ENCODE results near the gene DDX56. TPM values are rescaled to one million over a fixed set of nuclear protein-coding genes. Genes with fewer than 3 reads are reported as not detected.
"Not testable (repeated sequence)": the region's sequence is repeated elsewhere in the genome, so short reads cannot be mapped to it uniquely, and the experiment has no call there.

The DDX56 gene
- polyA plus RNA-seq, 2 donors = 50.1 to 84.0 TPM

DNA sequence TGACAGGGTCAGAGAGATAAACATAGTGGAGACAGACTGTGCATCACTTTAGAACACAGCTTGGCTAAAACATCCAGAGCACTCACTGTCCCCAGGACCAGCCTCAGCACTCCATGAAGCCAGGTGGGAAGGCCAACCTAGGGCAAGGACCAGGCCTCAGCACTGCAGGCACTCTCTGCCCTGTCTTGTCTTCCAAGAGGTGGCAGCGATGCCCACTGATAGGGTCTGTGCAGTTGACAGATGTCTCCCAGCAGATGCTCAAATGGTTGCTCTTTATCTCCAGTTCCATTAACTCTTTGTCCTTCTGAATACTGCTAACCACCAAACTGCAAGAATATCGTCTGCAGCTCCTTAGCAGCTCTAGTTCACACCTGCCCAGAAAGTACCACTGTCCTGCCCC is 9.1 kb downstream of the DDX56 start:
- Histone ChIP-seq H3K36me3 (ENCODE audit: control insufficient read depth in 2 of 2, insufficient read depth in 2 of 2, low read length in 1 of 2) (peaks cover 33 to 49% of the 10 kb centered on the region in 2 donors), H3K4me1 (ENCODE audit: control insufficient read depth in 2 of 2, insufficient read depth in 2 of 2, low read length in 1 of 2) (peaks cover 0 to 7% of the 10 kb centered on the region in 2 donors), H3K27ac (ENCODE audit: low read depth in 2 of 2, low read length in 1 of 2) (no peak overlapping the region), H3K9me3 (ENCODE audit: control insufficient read depth in 2 of 2, insufficient read depth in 1 of 2, low read depth in 1 of 2, low read length in 1 of 2) (no peaks in the 10 kb centered on the region), H3K27me3 (ENCODE audit: control insufficient read depth in 1 of 2, insufficient read depth in 2 of 2, low read length in 2 of 2) (no peaks in the 10 kb centered on the region), H3K4me3 (ENCODE audit: low read depth in 1 of 2, low read length in 2 of 2) (no peak overlapping the region)
- 86 to 92% methylated on average over 2 of the region's 2 CpGs for WGBS, 2 donors

GRCh38 chr7:44563171-44563679 is 10.5 kb downstream of the DDX56 start:
- H3K36me3 ChIP-seq (ENCODE audit: control insufficient read depth in 2 of 2, insufficient read depth in 2 of 2, low read length in 1 of 2) = peaks cover 20 to 36% of the 10 kb centered on the region in 2 donors
- no peaks in the 10 kb centered on the region for H3K27me3 ChIP-seq (ENCODE audit: control insufficient read depth in 1 of 2, insufficient read depth in 2 of 2, low read length in 2 of 2)
- no peak overlapping the region for H3K27ac ChIP-seq (ENCODE audit: low read depth in 2 of 2, low read length in 1 of 2)
- no peaks in the 10 kb centered on the region for H3K9me3 ChIP-seq (ENCODE audit: control insufficient read depth in 2 of 2, insufficient read depth in 1 of 2, low read depth in 1 of 2, low read length in 1 of 2)
- no peak overlapping the region for H3K4me3 ChIP-seq (ENCODE audit: low read depth in 1 of 2, low read length in 2 of 2)
- peaks cover 0 to 7% of the 10 kb centered on the region in 2 donors for H3K4me1 ChIP-seq (ENCODE audit: control insufficient read depth in 2 of 2, insufficient read depth in 2 of 2, low read length in 1 of 2)
- WGBS, 2 donors = 67 to 70% methylated on average over 3 of the region's 3 CpGs

- H3K4me3 ChIP-seq (ENCODE audit: low read depth in 1 of 2, low read length in 2 of 2); H3K9me3 ChIP-seq (ENCODE audit: control insufficient read depth in 2 of 2, insufficient read depth in 1 of 2, low read depth in 1 of 2, low read length in 1 of 2); H3K27me3 ChIP-seq (ENCODE audit: control insufficient read depth in 1 of 2, insufficient read depth in 2 of 2, low read length in 2 of 2); H3K4me1 ChIP-seq (ENCODE audit: control insufficient read depth in 2 of 2, insufficient read depth in 2 of 2, low read length in 1 of 2): not testable (repeated sequence)
- Histone ChIP-seq H3K27ac (ENCODE audit: low read depth in 2 of 2, low read length in 1 of 2) (peak overlapping the region in 1 of 2 donors; percentile 51), H3K36me3 (ENCODE audit: control insufficient read depth in 2 of 2, insufficient read depth in 2 of 2, low read length in 1 of 2) (peaks cover 14 to 31% of the 10 kb centered on the region in 2 donors)
- 86 to 89% methylated on average over 8 of the region's 8 CpGs for WGBS, 2 donors
These were observed 11.1 kb downstream of the DDX56 start for GRCh38 chr7:44562622-44562962.

GRCh38 chr7:44561962-44562621 is 11.6 kb downstream of the DDX56 start:
- Histone ChIP-seq H3K27me3 (ENCODE audit: control insufficient read depth in 1 of 2, insufficient read depth in 2 of 2, low read length in 2 of 2) (no peaks in the 10 kb centered on the region), H3K4me3 (ENCODE audit: low read depth in 1 of 2, low read length in 2 of 2) (no peak overlapping the region), H3K27ac (ENCODE audit: low read depth in 2 of 2, low read length in 1 of 2) (peak overlapping the region in 1 of 2 donors; percentile 51), H3K4me1 (ENCODE audit: control insufficient read depth in 2 of 2, insufficient read depth in 2 of 2, low read length in 1 of 2) (peaks cover 0 to 7% of the 10 kb centered on the region in 2 donors), H3K9me3 (ENCODE audit: control insufficient read depth in 2 of 2, insufficient read depth in 1 of 2, low read depth in 1 of 2, low read length in 1 of 2) (no peaks in the 10 kb centered on the region), H3K36me3 (ENCODE audit: control insufficient read depth in 2 of 2, insufficient read depth in 2 of 2, low read length in 1 of 2) (peaks cover 13 to 26% of the 10 kb centered on the region in 2 donors)
- 69 to 73% methylated on average over 7 of the region's 7 CpGs for WGBS, 2 donors

DNA sequence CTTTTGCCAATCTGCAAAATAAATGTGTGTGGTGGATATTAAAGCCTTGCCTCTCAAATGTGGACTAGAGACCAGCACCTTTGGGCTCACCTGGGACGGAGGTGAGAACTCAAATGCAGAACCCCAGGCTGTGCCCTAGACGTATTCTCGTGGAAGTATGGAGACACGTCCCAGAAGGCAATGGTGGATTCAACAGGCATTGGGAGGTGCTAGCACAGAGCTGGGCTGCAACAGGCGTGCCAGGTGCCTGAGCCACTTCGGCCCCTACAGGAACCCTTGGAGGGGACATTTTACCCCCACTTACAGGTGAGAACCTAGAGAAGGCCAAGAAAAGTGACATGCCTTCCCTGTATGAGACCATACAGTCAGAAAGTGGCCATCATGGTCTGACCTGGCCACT is 12.2 kb downstream of the DDX56 start:
- Histone ChIP-seq H3K27ac (ENCODE audit: low read depth in 2 of 2, low read length in 1 of 2) (no peak overlapping the region), H3K4me1 (ENCODE audit: control insufficient read depth in 2 of 2, insufficient read depth in 2 of 2, low read length in 1 of 2) (peaks cover 0 to 7% of the 10 kb centered on the region in 2 donors), H3K36me3 (ENCODE audit: control insufficient read depth in 2 of 2, insufficient read depth in 2 of 2, low read length in 1 of 2) (peaks cover 13 to 21% of the 10 kb centered on the region in 2 donors), H3K9me3 (ENCODE audit: control insufficient read depth in 2 of 2, insufficient read depth in 1 of 2, low read depth in 1 of 2, low read length in 1 of 2) (no peaks in the 10 kb centered on the region), H3K27me3 (ENCODE audit: control insufficient read depth in 1 of 2, insufficient read depth in 2 of 2, low read length in 2 of 2) (no peaks in the 10 kb centered on the region), H3K4me3 (ENCODE audit: low read depth in 1 of 2, low read length in 2 of 2) (no peak overlapping the region)
- 86 to 88% methylated on average over 6 of the region's 6 CpGs for WGBS, 2 donors

- 70 to 84% methylated on average over 3 to 4 of the region's 4 CpGs for WGBS, 2 donors
- Histone ChIP-seq H3K36me3 (ENCODE audit: control insufficient read depth in 2 of 2, insufficient read depth in 2 of 2, low read length in 1 of 2) (peaks cover 5 to 8% of the 10 kb centered on the region in 2 donors), H3K27ac (ENCODE audit: low read depth in 2 of 2, low read length in 1 of 2) (no peak overlapping the region)
These were observed 14.2 kb downstream of the DDX56 start for GRCh38 chr7:44559485-44559884.

DNA sequence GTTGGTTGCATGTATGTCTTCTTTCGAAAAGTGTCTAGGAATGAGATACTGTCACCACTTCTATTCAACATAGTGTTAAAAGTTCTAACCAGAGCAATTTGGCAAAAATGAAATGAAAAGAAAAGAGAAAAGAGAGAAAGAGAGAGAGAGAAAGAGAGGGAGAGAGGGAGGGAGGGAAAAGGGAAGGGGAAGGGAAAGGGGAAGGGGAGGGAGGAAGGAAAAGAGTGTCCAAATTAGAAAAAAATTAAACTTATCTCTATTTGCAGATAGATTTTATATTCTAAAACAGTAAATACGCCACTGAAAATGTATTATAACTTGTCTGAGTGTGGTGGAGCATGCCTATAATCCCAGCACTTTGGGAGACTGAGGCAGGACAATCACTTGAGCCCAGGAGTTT is 16.2 kb downstream of the DDX56 start:
- Histone ChIP-seq H3K27ac (ENCODE audit: low read depth in 2 of 2, low read length in 1 of 2) (no peak overlapping the region), H3K36me3 (ENCODE audit: control insufficient read depth in 2 of 2, insufficient read depth in 2 of 2, low read length in 1 of 2) (no peaks in the 10 kb centered on the region), H3K27me3 (ENCODE audit: control insufficient read depth in 1 of 2, insufficient read depth in 2 of 2, low read length in 2 of 2) (no peaks in the 10 kb centered on the region), H3K4me1 (ENCODE audit: control insufficient read depth in 2 of 2, insufficient read depth in 2 of 2, low read length in 1 of 2) (peaks cover 0 to 3% of the 10 kb centered on the region in 2 donors), H3K4me3 (ENCODE audit: low read depth in 1 of 2, low read length in 2 of 2) (no peak overlapping the region), H3K9me3 (ENCODE audit: control insufficient read depth in 2 of 2, insufficient read depth in 1 of 2, low read depth in 1 of 2, low read length in 1 of 2) (no peaks in the 10 kb centered on the region)
- 81 to 90% methylated on average over 2 of the region's 2 CpGs for WGBS, 2 donors

More at GRCh38 chr7:44559485-44559884, 14.2 kb downstream of the DDX56 start:
- Histone ChIP-seq H3K27me3 (ENCODE audit: control insufficient read depth in 1 of 2, insufficient read depth in 2 of 2, low read length in 2 of 2) (no peaks in the 10 kb centered on the region), H3K4me3 (ENCODE audit: low read depth in 1 of 2, low read length in 2 of 2) (no peak overlapping the region), H3K9me3 (ENCODE audit: control insufficient read depth in 2 of 2, insufficient read depth in 1 of 2, low read depth in 1 of 2, low read length in 1 of 2) (no peaks in the 10 kb centered on the region), H3K4me1 (ENCODE audit: control insufficient read depth in 2 of 2, insufficient read depth in 2 of 2, low read length in 1 of 2) (peaks cover 0 to 7% of the 10 kb centered on the region in 2 donors)

- H3K4me1 ChIP-seq (ENCODE audit: control insufficient read depth in 2 of 2, insufficient read depth in 2 of 2, low read length in 1 of 2) = no peaks in the 10 kb centered on the region
- H3K27me3 ChIP-seq (ENCODE audit: control insufficient read depth in 1 of 2, insufficient read depth in 2 of 2, low read length in 2 of 2) = no peaks in the 10 kb centered on the region
- H3K4me3 ChIP-seq (ENCODE audit: low read depth in 1 of 2, low read length in 2 of 2) = no peak overlapping the region
- 75% methylated on average over 2 of the region's 2 CpGs for WGBS, 2 donors
- no peak overlapping the region for H3K27ac ChIP-seq (ENCODE audit: low read depth in 2 of 2, low read length in 1 of 2)
- no peaks in the 10 kb centered on the region for H3K9me3 ChIP-seq (ENCODE audit: control insufficient read depth in 2 of 2, insufficient read depth in 1 of 2, low read depth in 1 of 2, low read length in 1 of 2)
- H3K36me3 ChIP-seq (ENCODE audit: control insufficient read depth in 2 of 2, insufficient read depth in 2 of 2, low read length in 1 of 2) = no peaks in the 10 kb centered on the region
These were observed 18.4 kb downstream of the DDX56 start for GRCh38 chr7:44555350-44555749.

GRCh38 chr7:44552473-44553005 is 21.2 kb downstream of the DDX56 start:
- not testable (repeated sequence) for H3K27me3 ChIP-seq (ENCODE audit: control insufficient read depth in 1 of 2, insufficient read depth in 2 of 2, low read length in 2 of 2); H3K36me3 ChIP-seq (ENCODE audit: control insufficient read depth in 2 of 2, insufficient read depth in 2 of 2, low read length in 1 of 2); H3K27ac ChIP-seq (ENCODE audit: low read depth in 2 of 2, low read length in 1 of 2); H3K9me3 ChIP-seq (ENCODE audit: control insufficient read depth in 2 of 2, insufficient read depth in 1 of 2, low read depth in 1 of 2, low read length in 1 of 2); H3K4me1 ChIP-seq (ENCODE audit: control insufficient read depth in 2 of 2, insufficient read depth in 2 of 2, low read length in 1 of 2); H3K4me3 ChIP-seq (ENCODE audit: low read depth in 1 of 2, low read length in 2 of 2)
- 62 to 78% methylated on average over 3 of the region's 3 CpGs for WGBS, 2 donors

- no peak overlapping the region for H3K27ac ChIP-seq (ENCODE audit: low read depth in 2 of 2, low read length in 1 of 2)
- 70 to 83% methylated on average over 3 of the region's 3 CpGs for WGBS, 2 donors
- no peaks in the 10 kb centered on the region for H3K9me3 ChIP-seq (ENCODE audit: control insufficient read depth in 2 of 2, insufficient read depth in 1 of 2, low read depth in 1 of 2, low read length in 1 of 2)
- peaks cover 0 to 5% of the 10 kb centered on the region in 2 donors for H3K4me1 ChIP-seq (ENCODE audit: control insufficient read depth in 2 of 2, insufficient read depth in 2 of 2, low read length in 1 of 2)
- H3K27me3 ChIP-seq (ENCODE audit: control insufficient read depth in 1 of 2, insufficient read depth in 2 of 2, low read length in 2 of 2) = no peaks in the 10 kb centered on the region
- no peaks in the 10 kb centered on the region for H3K36me3 ChIP-seq (ENCODE audit: control insufficient read depth in 2 of 2, insufficient read depth in 2 of 2, low read length in 1 of 2)
- no peak overlapping the region for H3K4me3 ChIP-seq (ENCODE audit: low read depth in 1 of 2, low read length in 2 of 2)
These were observed 24.3 kb downstream of the DDX56 start for GRCh38 chr7:44549457-44549856.
